HCT116 (cell line): ENCODE results near the gene SLC22A7. TPM values are rescaled to one million over a fixed set of nuclear protein-coding genes. Genes with fewer than 3 reads are reported as not detected.

ENCODE experiments used
- ATAC-seq: fragments of 200-7000 bp; cut with Tn5 transposase; 2 replicates; pipeline ENCODE4 v1.9.1; 2020; ENCODE audit warnings: mild to moderate bottlenecking, moderate library complexity
- BruUV-seq: library from RNA; stranded (reverse); fragments of 400-500 nt; replicated peaks from 2 replicates; lab custom pipeline; 2021; lab: Mats Ljungman, UMichigan
- CTCF ChIA-PET: fragments of 300-600 bp; sonication (Branson Sonifier 250); formaldehyde crosslinking; loops from one replicate; lab custom pipeline; 2021; ENCODE audit warnings: antibody characterized with exemption; lab: Charles Lee
- POLR2A ChIA-PET: fragments of 300-600, 350-600 bp; sonication (Branson Sonifier 250); formaldehyde crosslinking; loops from one replicate; lab custom pipeline; 2021; ENCODE audit warnings: antibody characterized with exemption; lab: Charles Lee
- RAD21 ChIA-PET, 2 experiments: fragments of 300-600 bp; sonication (Branson Sonifier 250); formaldehyde crosslinking; loops; one replicate each; lab custom pipeline; 2023; ENCODE audit warnings: low total read pairs in 2 of 2; ENCODE audit not compliant: uncharacterized antibody in 2 of 2, unreplicated experiment in 2 of 2, low non-redundant PET in 1 of 2; lab: Charles Lee
- DNase-seq: peaks from one replicate; pipeline ENCODE4 v3.0.0-alpha.2; 2010; ENCODE audit warnings: low read depth, low spot score
- H2AFZ ChIP-seq: fragments of 200-600 bp; shearing (Covaris generic), sonication (generic); 2 replicates; pipeline ENCODE4 v1.6.1; 2017; ENCODE audit warnings: low read depth, mixed run types, mixed read lengths, antibody characterized with exemption, low read length; ENCODE audit not compliant: poor library complexity, severe bottlenecking
- H3K27ac ChIP-seq: 2 replicates; pipeline ENCODE4 v1.5.1; 2012; ENCODE audit warnings: low read depth, low read length
- H3K27me3 ChIP-seq: fragments of 200-600 bp; sonication (generic); 2 replicates; pipeline ENCODE4 v1.6.1; 2016; ENCODE audit warnings: mixed run types, low read length, mixed read lengths; ENCODE audit not compliant: insufficient read depth
- H3K36me3 ChIP-seq, 2 experiments: fragments of 200-500 bp in 1 of 2; fragments of 200-600 bp in 1 of 2; sonication (Bioruptor generic) in 1 of 2; sonication (generic) in 1 of 2; 2 replicates each; pipeline versions ENCODE4 v1.5.1 to v1.6.1; 2014 to 2016; ENCODE audit warnings: low read length in 2 of 2, inconsistent platforms in 1 of 2, mixed read lengths in 1 of 2, mixed run types in 1 of 2; ENCODE audit not compliant: insufficient read depth in 2 of 2, control insufficient read depth in 1 of 2
- H3K4me1 ChIP-seq, 2 experiments: fragments of 200-600 bp in 1 of 2; sonication (generic) in 1 of 2; 2 replicates each; pipeline versions ENCODE4 v1.5.1 to v1.6.1; 2012 to 2017; ENCODE audit warnings: low read length in 2 of 2, inconsistent platforms in 1 of 2, mild to moderate bottlenecking in 1 of 2, mixed read lengths in 1 of 2, mixed run types in 1 of 2, moderate library complexity in 1 of 2; ENCODE audit not compliant: insufficient read depth in 2 of 2, control insufficient read depth in 1 of 2
- H3K4me2 ChIP-seq: fragments of 200-600 bp; sonication (generic); 2 replicates; pipeline ENCODE4 v1.6.1; 2017; ENCODE audit warnings: mixed run types, low read length, mixed read lengths
- H3K4me3 ChIP-seq, 2 experiments: fragments of 200-600 bp in 1 of 2; sonication (generic) in 1 of 2; replicated peaks in 1 of 2; 2 replicates each; pipeline ENCODE4 v1.5.1; 2011 to 2016; ENCODE audit warnings: low read length in 2 of 2, control low read depth in 1 of 2, low read depth in 1 of 2, mild to moderate bottlenecking in 1 of 2, mixed read lengths in 1 of 2, mixed run types in 1 of 2
- H3K79me2 ChIP-seq: fragments of 200-600 bp; sonication (generic); 2 replicates; pipeline ENCODE4 v1.6.1; 2017; ENCODE audit warnings: mild to moderate bottlenecking, mixed run types, low read length, moderate library complexity, mixed read lengths; ENCODE audit not compliant: insufficient read depth
- H3K9ac ChIP-seq: fragments of 200-600 bp; sonication (generic); 2 replicates; pipeline ENCODE4 v1.6.1; 2016; ENCODE audit warnings: low read length, mixed read lengths
- H3K9me2 ChIP-seq: fragments of 200-600 bp; sonication (generic), shearing (Covaris generic); 2 replicates; pipeline ENCODE4 v1.6.1; 2017; ENCODE audit warnings: mixed run types, mild to moderate bottlenecking, moderate library complexity; ENCODE audit not compliant: insufficient read depth
- H3K9me3 ChIP-seq, 2 experiments: fragments of 200-500 bp in 1 of 2; fragments of 200-600 bp in 1 of 2; sonication (Bioruptor generic) in 1 of 2; sonication (generic) in 1 of 2; 2 replicates each; pipeline ENCODE4 v1.6.1; 2014 to 2017; ENCODE audit warnings: low read length in 2 of 2, mixed read lengths in 2 of 2, inconsistent platforms in 1 of 2, low read depth in 1 of 2, mild to moderate bottlenecking in 1 of 2, mixed run types in 1 of 2, moderate library complexity in 1 of 2; ENCODE audit not compliant: control insufficient read depth in 1 of 2, insufficient read depth in 1 of 2
- H4K20me1 ChIP-seq: fragments of 200-600 bp; sonication (generic), shearing (Covaris generic); 2 replicates; pipeline ENCODE4 v1.6.1; 2017; ENCODE audit warnings: mixed run types, mild to moderate bottlenecking, moderate library complexity; ENCODE audit not compliant: insufficient read depth
- ATF3 ChIP-seq: IDR thresholded peaks from 2 replicates; pipeline ENCODE4 v1.6.1; 2012
- CBX3 ChIP-seq: IDR thresholded peaks from 2 replicates; pipeline ENCODE4 v1.6.1; 2012; ENCODE audit warnings: low read depth
- CEBPB ChIP-seq: IDR thresholded peaks from 2 replicates; pipeline ENCODE4 v1.6.1; 2012; ENCODE audit warnings: low read depth
- CTCF ChIP-seq, 3 experiments: fragments of 200-600 bp in 1 of 3; sonication (generic) in 1 of 3; IDR thresholded peaks in 2 of 3; conservative IDR thresholded peaks in 1 of 3; 2 replicates each; pipeline ENCODE4 v1.5.1; 2012 to 2017; ENCODE audit warnings: low read depth in 2 of 3, low read length in 2 of 3, antibody characterized with exemption in 1 of 3, borderline replicate concordance in 1 of 3, control low read depth in 1 of 3, mild to moderate bottlenecking in 1 of 3, mixed read lengths in 1 of 3, mixed run types in 1 of 3, moderate library complexity in 1 of 3; ENCODE audit not compliant: insufficient read depth in 1 of 3
- EGR1 ChIP-seq: IDR thresholded peaks from 2 replicates; pipeline ENCODE4 v1.6.1; 2012; ENCODE audit warnings: low read depth
- ELF1 ChIP-seq: IDR thresholded peaks from 2 replicates; pipeline ENCODE4 v1.6.1; 2012; ENCODE audit warnings: low read depth, borderline replicate concordance
- FOSL1 ChIP-seq: IDR thresholded peaks from 2 replicates; pipeline ENCODE4 v1.6.1; 2012; ENCODE audit warnings: low read depth
- JUND ChIP-seq: IDR thresholded peaks from 2 replicates; pipeline ENCODE4 v1.6.1; 2012
- MAX ChIP-seq: IDR thresholded peaks from 2 replicates; pipeline ENCODE4 v1.6.1; 2012
- POLR2A ChIP-seq: IDR thresholded peaks from 2 replicates; pipeline ENCODE4 v1.7.0; 2011; ENCODE audit warnings: borderline replicate concordance; ENCODE audit not compliant: insufficient read depth, insufficient read length; ENCODE audit errors: extremely low read depth
- RAD21 ChIP-seq: IDR thresholded peaks from 2 replicates; pipeline ENCODE4 v1.6.1; 2012; ENCODE audit warnings: low read depth, mild to moderate bottlenecking
- SIN3A ChIP-seq: IDR thresholded peaks from 2 replicates; pipeline ENCODE4 v1.6.1; 2012; ENCODE audit warnings: low read depth
- SRF ChIP-seq: IDR thresholded peaks from 2 replicates; pipeline ENCODE4 v1.6.1; 2012; ENCODE audit warnings: low read depth
- YY1 ChIP-seq: IDR thresholded peaks from 2 replicates; pipeline ENCODE4 v1.6.1; 2011; ENCODE audit warnings: low read length, low read depth, moderate library complexity, mild to moderate bottlenecking; ENCODE audit not compliant: insufficient replicate concordance; ENCODE audit errors: extremely low read depth
- intact Hi-C: fragments of 100-400 bp; cut with micrococcal nuclease; formaldehyde crosslinking; loops from 2 replicates; pipeline ENCODE4 v1.10.0; 2022
- total RNA-seq: library from RNA; stranded (reverse); gene quantifications from one replicate; pipeline ENCODE4 v1.2.1, GENCODE V29; 2021; ENCODE audit not compliant: unreplicated experiment
- TF ChIP-seq, protein P1 (sequence below): IDR thresholded peaks from 2 replicates; pipeline ENCODE4 v1.6.1; 2012; ENCODE audit warnings: low read depth

SLC22A7 gene
- total RNA-seq, 1 experiment from 2014 or later, result not detected

DNA sequence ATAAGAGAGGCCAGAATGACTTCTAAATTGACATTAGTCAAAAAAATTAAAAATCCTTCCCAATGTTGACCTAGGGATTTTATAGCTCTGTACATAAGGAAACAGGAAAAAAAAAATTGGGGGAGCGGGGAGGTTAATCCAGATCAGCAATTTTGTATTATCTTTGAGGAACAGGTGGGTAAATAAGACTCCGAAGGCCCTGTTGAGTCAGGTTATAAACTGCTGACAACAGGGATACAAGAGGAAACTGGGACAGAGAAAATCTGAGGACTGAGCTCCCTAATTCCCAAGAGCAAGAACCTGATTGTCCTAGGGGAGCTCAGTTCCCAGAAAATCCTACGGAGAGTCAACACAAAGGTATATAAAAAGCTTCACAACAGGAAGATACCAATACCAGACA lies 37.4 kb downstream of the SLC22A7 start:
- intact Hi-C loops, result no loop called here
- Histone ChIP-seq H3K9me3 (no peaks in the 10 kb centered on the region), H3K4me1 (peaks cover 4 to 6% of the 10 kb centered on the region in 2 experiments; a peak in 3 of 4 replicates), H3K27ac (no peak overlapping the region), H4K20me1 (no peaks in the 10 kb centered on the region), H3K4me3 (no peak overlapping the region), H3K9me2 (no peaks in the 10 kb centered on the region), H3K9ac (no peak overlapping the region), H3K36me3 (peaks cover 0 to 4% of the 10 kb centered on the region in 2 experiments; a peak in 2 of 4 replicates), H2AFZ (no peak overlapping the region), H3K27me3 (no peaks in the 10 kb centered on the region), H3K79me2 (no peaks in the 10 kb centered on the region), H3K4me2 (no peak overlapping the region)
- ChIA-PET RAD21 (no interaction called here), CTCF (interaction anchor here (0.6 to 2.9 kb wide), 3 partner anchors 25 to 159 kb away, joined by 3 to 16 read pairs (median 3); no protein-coding TSS in a partner anchor), POLR2A (no interaction called here)
- ATAC-seq (no peak), DNase-seq (no peak)
- TF ChIP-seq SIN3A, result no peak
- TF ChIP-seq ATF3, result no peak
- no peak for TF ChIP-seq CEBPB
- TF ChIP-seq SRF, result no peak
- no peak for TF ChIP-seq FOSL1
- no peak for TF ChIP-seq YY1
- TF ChIP-seq JUND, result no peak
- TF ChIP-seq CTCF (IDR thresholded peaks at IDR 0.05 in 2 of 3, conservative IDR thresholded peaks at IDR 0.05 in 1 of 3; ENCODE audit: borderline replicate concordance in 1 of 3, insufficient read depth in 1 of 3, low read depth in 2 of 3, low read length in 2 of 3), result no peak
- no peak for TF ChIP-seq RAD21
- no peak for TF ChIP-seq ELF1
- TF ChIP-seq CBX3, result no peak
- no peak for TF ChIP-seq POLR2A
- TF ChIP-seq, protein P1, sequence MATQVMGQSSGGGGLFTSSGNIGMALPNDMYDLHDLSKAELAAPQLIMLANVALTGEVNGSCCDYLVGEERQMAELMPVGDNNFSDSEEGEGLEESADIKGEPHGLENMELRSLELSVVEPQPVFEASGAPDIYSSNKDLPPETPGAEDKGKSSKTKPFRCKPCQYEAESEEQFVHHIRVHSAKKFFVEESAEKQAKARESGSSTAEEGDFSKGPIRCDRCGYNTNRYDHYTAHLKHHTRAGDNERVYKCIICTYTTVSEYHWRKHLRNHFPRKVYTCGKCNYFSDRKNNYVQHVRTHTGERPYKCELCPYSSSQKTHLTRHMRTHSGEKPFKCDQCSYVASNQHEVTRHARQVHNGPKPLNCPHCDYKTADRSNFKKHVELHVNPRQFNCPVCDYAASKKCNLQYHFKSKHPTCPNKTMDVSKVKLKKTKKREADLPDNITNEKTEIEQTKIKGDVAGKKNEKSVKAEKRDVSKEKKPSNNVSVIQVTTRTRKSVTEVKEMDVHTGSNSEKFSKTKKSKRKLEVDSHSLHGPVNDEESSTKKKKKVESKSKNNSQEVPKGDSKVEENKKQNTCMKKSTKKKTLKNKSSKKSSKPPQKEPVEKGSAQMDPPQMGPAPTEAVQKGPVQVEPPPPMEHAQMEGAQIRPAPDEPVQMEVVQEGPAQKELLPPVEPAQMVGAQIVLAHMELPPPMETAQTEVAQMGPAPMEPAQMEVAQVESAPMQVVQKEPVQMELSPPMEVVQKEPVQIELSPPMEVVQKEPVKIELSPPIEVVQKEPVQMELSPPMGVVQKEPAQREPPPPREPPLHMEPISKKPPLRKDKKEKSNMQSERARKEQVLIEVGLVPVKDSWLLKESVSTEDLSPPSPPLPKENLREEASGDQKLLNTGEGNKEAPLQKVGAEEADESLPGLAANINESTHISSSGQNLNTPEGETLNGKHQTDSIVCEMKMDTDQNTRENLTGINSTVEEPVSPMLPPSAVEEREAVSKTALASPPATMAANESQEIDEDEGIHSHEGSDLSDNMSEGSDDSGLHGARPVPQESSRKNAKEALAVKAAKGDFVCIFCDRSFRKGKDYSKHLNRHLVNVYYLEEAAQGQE, result no peak
- TF ChIP-seq EGR1, result no peak
- no peak for TF ChIP-seq MAX
- BruUV-seq, result no TSS peak
